Measurements from ENCODE around the gene PNPLA4. TPM values are rescaled to one million over a fixed set of nuclear protein-coding genes. Genes with fewer than 3 reads are reported as not detected.

PNPLA4 gene, protein sequence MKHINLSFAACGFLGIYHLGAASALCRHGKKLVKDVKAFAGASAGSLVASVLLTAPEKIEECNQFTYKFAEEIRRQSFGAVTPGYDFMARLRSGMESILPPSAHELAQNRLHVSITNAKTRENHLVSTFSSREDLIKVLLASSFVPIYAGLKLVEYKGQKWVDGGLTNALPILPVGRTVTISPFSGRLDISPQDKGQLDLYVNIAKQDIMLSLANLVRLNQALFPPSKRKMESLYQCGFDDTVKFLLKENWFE
- 1.3 TPM for total RNA-seq (2021; ENCODE audit: unreplicated experiment)
- polyA plus RNA-seq (2012; ENCODE audit: insufficient read length): 1.7 TPM
- percentile 21 among the genes with signal in this experiment for Bru-seq, nascent RNA
- percentile 21 among the genes with signal in this experiment for BruChase-seq, experiment 1, labeled RNA remaining after a 2-hour chase
- percentile 25 among the genes with signal in this experiment for BruChase-seq, experiment 2, labeled RNA remaining after a 6-hour chase
- long read RNA-seq, partial matches to known transcripts: 0 of 3 reads
- long read RNA-seq, other reads (novel, unspliced or antisense): 1 of 3 reads

DNA sequence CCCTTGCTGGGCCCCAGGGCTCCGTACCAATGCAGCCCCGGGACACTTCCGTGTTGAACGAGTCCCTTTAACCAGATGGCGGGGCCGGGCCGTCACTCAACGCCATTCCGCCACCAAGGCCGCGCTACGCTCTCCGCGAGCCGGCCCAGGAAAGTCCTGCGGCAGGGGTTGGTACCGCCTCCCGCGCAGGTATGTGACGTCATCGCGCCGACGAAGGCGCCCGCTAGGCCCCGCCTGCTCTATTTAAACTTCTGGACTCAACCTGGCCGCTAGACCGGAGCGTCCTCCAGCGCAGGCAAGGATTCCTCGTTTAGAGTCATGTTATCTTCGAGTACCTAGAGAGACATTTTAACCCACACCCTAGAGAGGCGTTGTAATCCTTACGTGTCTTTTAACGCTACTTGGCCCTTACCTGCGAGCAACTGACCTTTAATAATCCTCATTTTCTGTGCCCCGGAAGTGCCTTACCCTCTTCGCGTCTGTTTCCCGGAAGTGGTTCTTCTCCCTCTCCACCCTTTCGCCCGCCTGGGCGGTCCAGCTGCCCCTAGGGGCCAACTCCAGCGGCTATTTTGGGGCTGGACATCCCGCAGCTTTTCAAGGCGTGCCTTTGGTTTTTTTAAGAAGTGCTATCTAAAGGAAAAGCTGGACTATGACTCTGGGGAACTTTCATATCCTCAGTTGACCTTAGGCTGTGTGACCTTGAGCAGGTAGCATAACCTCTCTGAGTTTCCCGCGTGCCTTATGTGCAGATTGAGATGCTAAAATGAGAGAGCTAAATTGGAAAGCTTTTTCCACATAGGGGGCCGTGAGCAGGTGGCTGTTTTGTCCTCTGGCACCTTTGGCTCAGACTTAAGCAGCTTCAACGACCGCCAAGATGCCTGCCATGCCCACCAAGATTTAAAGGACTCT is at the start of gene PNPLA4:
Gene PNPLA4, minus strand, starts transcription at position 155 of the 909 bp plus-strand sequence. CDS start 1,294 bp downstream, outside the sequence.
- ChIA-PET POLR2A (no interaction called here), CTCF (no interaction called here)
- no peaks in the 10 kb centered on the region for H3K36me3 ChIP-seq (ENCODE audit: control insufficient read depth, insufficient read depth, low read length)
- DNase-seq (ENCODE audit: low read depth, low spot score): no peak
- H3K4me1 ChIP-seq (ENCODE audit: control insufficient read depth, insufficient read depth, low read length): no peaks in the 10 kb centered on the region
- in situ Hi-C loops (cut with HindIII; ENCODE audit: low pct_unique_long_range_greater_than_20kb, low sequenced_read_pairs) (no loop called here), intact Hi-C loops (cut with micrococcal nuclease; ENCODE audit: unreplicated experiment) (no loop called here)
- H3K9me3 ChIP-seq (ENCODE audit: control insufficient read depth, insufficient read depth, low read depth, low read length): no peaks in the 10 kb centered on the region
- peak; percentile 83 for ATAC-seq
- no peaks in the 10 kb centered on the region for H3K27me3 ChIP-seq (ENCODE audit: control insufficient read depth, insufficient read depth, low read length)
- BruUV-seq (replicated peaks): no TSS peak
- peak within 1 kb of the TSS; percentile 35 to 57 for H3K4me3 ChIP-seq (ENCODE audit: low read depth in 2 of 2, low read length in 2 of 2)
- no peak within 1 kb of the TSS for H3K27ac ChIP-seq (ENCODE audit: low read length)
- TF ChIP-seq SIN3A (IDR thresholded peaks at IDR 0.05; ENCODE audit: borderline replicate concordance, insufficient read depth, low read depth, low read length) (no peak), POLR2AphosphoS5 (IDR thresholded peaks at IDR 0.05; ENCODE audit: low read depth, low read length) (no peak), TCF7L2 (IDR thresholded peaks at IDR 0.05; ENCODE audit: low read depth, low read length) (no peak)
- TF ChIP-seq, protein P1, sequence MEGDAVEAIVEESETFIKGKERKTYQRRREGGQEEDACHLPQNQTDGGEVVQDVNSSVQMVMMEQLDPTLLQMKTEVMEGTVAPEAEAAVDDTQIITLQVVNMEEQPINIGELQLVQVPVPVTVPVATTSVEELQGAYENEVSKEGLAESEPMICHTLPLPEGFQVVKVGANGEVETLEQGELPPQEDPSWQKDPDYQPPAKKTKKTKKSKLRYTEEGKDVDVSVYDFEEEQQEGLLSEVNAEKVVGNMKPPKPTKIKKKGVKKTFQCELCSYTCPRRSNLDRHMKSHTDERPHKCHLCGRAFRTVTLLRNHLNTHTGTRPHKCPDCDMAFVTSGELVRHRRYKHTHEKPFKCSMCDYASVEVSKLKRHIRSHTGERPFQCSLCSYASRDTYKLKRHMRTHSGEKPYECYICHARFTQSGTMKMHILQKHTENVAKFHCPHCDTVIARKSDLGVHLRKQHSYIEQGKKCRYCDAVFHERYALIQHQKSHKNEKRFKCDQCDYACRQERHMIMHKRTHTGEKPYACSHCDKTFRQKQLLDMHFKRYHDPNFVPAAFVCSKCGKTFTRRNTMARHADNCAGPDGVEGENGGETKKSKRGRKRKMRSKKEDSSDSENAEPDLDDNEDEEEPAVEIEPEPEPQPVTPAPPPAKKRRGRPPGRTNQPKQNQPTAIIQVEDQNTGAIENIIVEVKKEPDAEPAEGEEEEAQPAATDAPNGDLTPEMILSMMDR (IDR thresholded peaks at IDR 0.05): no peak
- TF ChIP-seq, protein P2, sequence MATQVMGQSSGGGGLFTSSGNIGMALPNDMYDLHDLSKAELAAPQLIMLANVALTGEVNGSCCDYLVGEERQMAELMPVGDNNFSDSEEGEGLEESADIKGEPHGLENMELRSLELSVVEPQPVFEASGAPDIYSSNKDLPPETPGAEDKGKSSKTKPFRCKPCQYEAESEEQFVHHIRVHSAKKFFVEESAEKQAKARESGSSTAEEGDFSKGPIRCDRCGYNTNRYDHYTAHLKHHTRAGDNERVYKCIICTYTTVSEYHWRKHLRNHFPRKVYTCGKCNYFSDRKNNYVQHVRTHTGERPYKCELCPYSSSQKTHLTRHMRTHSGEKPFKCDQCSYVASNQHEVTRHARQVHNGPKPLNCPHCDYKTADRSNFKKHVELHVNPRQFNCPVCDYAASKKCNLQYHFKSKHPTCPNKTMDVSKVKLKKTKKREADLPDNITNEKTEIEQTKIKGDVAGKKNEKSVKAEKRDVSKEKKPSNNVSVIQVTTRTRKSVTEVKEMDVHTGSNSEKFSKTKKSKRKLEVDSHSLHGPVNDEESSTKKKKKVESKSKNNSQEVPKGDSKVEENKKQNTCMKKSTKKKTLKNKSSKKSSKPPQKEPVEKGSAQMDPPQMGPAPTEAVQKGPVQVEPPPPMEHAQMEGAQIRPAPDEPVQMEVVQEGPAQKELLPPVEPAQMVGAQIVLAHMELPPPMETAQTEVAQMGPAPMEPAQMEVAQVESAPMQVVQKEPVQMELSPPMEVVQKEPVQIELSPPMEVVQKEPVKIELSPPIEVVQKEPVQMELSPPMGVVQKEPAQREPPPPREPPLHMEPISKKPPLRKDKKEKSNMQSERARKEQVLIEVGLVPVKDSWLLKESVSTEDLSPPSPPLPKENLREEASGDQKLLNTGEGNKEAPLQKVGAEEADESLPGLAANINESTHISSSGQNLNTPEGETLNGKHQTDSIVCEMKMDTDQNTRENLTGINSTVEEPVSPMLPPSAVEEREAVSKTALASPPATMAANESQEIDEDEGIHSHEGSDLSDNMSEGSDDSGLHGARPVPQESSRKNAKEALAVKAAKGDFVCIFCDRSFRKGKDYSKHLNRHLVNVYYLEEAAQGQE (IDR thresholded peaks at IDR 0.05; ENCODE audit: insufficient read depth in 1 of 2, low read depth in 2 of 2, low read length in 1 of 2): no peak

DNA sequence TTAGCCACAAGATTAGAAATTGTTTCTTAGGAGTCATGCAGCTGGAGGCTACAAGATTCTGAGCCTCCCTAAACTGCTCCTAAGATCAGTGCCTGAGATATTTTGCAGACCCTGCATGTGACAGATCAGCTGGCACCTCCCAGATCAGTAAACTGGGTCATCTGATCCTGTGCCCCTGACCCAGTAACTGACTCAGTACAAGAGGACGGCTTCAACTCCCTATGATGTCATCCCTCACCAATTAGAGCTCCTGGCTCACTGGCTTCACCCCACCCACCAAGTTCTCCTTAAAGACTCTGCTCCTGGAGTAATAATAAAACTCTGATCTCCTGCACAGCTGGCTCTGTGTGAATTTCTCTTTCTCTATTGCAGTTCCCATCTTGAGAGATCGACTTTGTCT is 45.4 kb upstream of the PNPLA4 start:
- POLR2A ChIA-PET: no interaction called here
- in situ Hi-C loops (cut with HindIII; ENCODE audit: low pct_unique_long_range_greater_than_20kb, low sequenced_read_pairs) (no loop called here), intact Hi-C loops (cut with micrococcal nuclease; ENCODE audit: unreplicated experiment) (no loop called here)
- TF ChIP-seq POLR2AphosphoS5 (IDR thresholded peaks at IDR 0.05; ENCODE audit: low read depth, low read length) (no peak), SIN3A (IDR thresholded peaks at IDR 0.05; ENCODE audit: borderline replicate concordance, insufficient read depth, low read depth, low read length) (no peak), TCF7L2 (IDR thresholded peaks at IDR 0.05; ENCODE audit: low read depth, low read length) (no peak)
- TF ChIP-seq, protein P1 (IDR thresholded peaks at IDR 0.05): no peak
- TF ChIP-seq, protein P2 (IDR thresholded peaks at IDR 0.05; ENCODE audit: insufficient read depth in 1 of 2, low read depth in 2 of 2, low read length in 1 of 2): no peak
- CTCF ChIA-PET: no interaction called here
- Histone ChIP-seq H3K4me3 (ENCODE audit: low read depth in 2 of 2, low read length in 2 of 2) (no peak overlapping the region), H3K4me1 (ENCODE audit: control insufficient read depth, insufficient read depth, low read length) (no peaks in the 10 kb centered on the region), H3K27ac (ENCODE audit: low read length) (no peak overlapping the region), H3K27me3 (ENCODE audit: control insufficient read depth, insufficient read depth, low read length) (no peaks in the 10 kb centered on the region), H3K9me3 (ENCODE audit: control insufficient read depth, insufficient read depth, low read depth, low read length) (no peaks in the 10 kb centered on the region), H3K36me3 (ENCODE audit: control insufficient read depth, insufficient read depth, low read length) (no peaks in the 10 kb centered on the region)
- ATAC-seq: no peak
- DNase-seq (ENCODE audit: low read depth, low spot score): no peak
- no TSS peak for BruUV-seq (replicated peaks)

All from Panc1 (cell line).